ENCODE data around the gene IL25. TPM values are rescaled to one million over a fixed set of nuclear protein-coding genes. Genes with fewer than 3 reads are reported as not detected.

The IL25 gene
- total and polyA plus RNA-seq, 10 of the 15 experiments (the other 5 are each of a cell fraction or from before 2014, with no cell fraction given) = not detected

DNA sequence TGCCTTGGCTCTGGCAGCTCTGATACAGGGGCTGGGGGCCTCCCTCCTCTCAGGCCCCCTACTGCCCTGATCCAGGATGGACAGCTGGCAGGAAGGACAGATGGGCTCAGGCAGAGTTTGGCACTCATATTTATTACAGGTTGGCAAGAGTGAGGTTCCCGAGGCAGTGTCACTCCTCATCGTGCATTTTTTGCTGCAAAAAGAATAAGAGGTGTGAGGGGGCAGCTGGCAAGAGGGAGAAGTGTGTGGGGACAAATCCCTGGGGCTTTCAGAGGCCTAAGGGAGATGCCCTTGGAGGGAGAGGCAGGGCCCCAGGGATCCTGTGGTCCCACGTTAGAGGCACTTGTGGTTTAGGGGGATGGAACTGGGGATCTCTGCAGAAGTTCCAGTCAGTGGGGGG lies 9.3 kb downstream of the IL25 start:
- Histone ChIP-seq H3K79me2 (ENCODE audit: control insufficient read depth, insufficient read depth, low read length) (no peaks in the 10 kb centered on the region), H3K27ac (ENCODE audit: control insufficient read depth, insufficient read depth) (no peak overlapping the region), H4K20me1 (ENCODE audit: control insufficient read depth, insufficient read depth) (no peaks in the 10 kb centered on the region), H3K27me3 (replicated peaks in 1 of 2; ENCODE audit: control insufficient read depth in 2 of 2, insufficient read depth in 2 of 2, low read length in 1 of 2) (no peaks in the 10 kb centered on the region; a peak in 1 of 4 replicates), H2AFZ (ENCODE audit: control insufficient read depth, low read depth, low read length) (no peak overlapping the region), H3K9me3 (replicated peaks; ENCODE audit: control insufficient read depth, insufficient read depth, low read length) (no peaks in the 10 kb centered on the region), H3K36me3 (ENCODE audit: control insufficient read depth in 2 of 2, insufficient read depth in 2 of 2, low read length in 1 of 2) (no peaks in the 10 kb centered on the region), H3K4me2 (ENCODE audit: control insufficient read depth, insufficient read depth) (no peak overlapping the region), H3K9ac (ENCODE audit: control insufficient read depth, insufficient read depth, low read length) (no peak overlapping the region), H3K4me1 (ENCODE audit: control insufficient read depth, insufficient read depth, low read length) (no peaks in the 10 kb centered on the region), H3K4me3 (no peak overlapping the region)
- TF ChIP-seq CEBPB (IDR thresholded peaks at IDR 0.05; ENCODE audit: borderline replicate concordance in 1 of 2, low read depth in 2 of 2, low read length in 2 of 2) (no peak), PAX8 (IDR thresholded peaks at IDR 0.05) (no peak), KDM1A (IDR thresholded peaks at IDR 0.05; ENCODE audit: borderline replicate concordance) (no peak), CHD4 (IDR thresholded peaks at IDR 0.05) (no peak), ZNF622 (IDR thresholded peaks at IDR 0.05) (no peak), SPI1 (IDR thresholded peaks at IDR 0.05; ENCODE audit: borderline replicate concordance, insufficient read depth, low read depth, low read length) (no peak)
- TF ChIP-seq, protein P1, sequence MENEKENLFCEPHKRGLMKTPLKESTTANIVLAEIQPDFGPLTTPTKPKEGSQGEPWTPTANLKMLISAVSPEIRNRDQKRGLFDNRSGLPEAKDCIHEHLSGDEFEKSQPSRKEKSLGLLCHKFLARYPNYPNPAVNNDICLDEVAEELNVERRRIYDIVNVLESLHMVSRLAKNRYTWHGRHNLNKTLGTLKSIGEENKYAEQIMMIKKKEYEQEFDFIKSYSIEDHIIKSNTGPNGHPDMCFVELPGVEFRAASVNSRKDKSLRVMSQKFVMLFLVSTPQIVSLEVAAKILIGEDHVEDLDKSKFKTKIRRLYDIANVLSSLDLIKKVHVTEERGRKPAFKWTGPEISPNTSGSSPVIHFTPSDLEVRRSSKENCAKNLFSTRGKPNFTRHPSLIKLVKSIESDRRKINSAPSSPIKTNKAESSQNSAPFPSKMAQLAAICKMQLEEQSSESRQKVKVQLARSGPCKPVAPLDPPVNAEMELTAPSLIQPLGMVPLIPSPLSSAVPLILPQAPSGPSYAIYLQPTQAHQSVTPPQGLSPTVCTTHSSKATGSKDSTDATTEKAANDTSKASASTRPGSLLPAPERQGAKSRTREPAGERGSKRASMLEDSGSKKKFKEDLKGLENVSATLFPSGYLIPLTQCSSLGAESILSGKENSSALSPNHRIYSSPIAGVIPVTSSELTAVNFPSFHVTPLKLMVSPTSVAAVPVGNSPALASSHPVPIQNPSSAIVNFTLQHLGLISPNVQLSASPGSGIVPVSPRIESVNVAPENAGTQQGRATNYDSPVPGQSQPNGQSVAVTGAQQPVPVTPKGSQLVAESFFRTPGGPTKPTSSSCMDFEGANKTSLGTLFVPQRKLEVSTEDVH (IDR thresholded peaks at IDR 0.05; ENCODE audit: low read depth, partially characterized antibody) = no peak
- intact Hi-C loops (cut with micrococcal nuclease; ENCODE audit: unreplicated experiment) (loop anchor here (2.0 kb wide), 1 partner anchor 261 kb away; no protein-coding TSS in a partner anchor), in situ Hi-C loops (cut with MboI) (loop anchor here (5.0 kb wide), 1 partner anchor 120 kb away; no protein-coding TSS in a partner anchor)
- ATAC-seq (no peak), FAIRE-seq (no peak), DNase-seq (ENCODE audit: low read depth, low spot score) (no peak)
- RAD21 ChIA-PET (ENCODE audit: unreplicated experiment) = no interaction called here
- SMC1A ChIA-PET (ENCODE audit: uncharacterized antibody, unreplicated experiment) = interaction anchor here (1.2 kb wide), 1 partner anchor 262 kb away, joined by 3 read pairs; no protein-coding TSS in a partner anchor
- POLR2A ChIA-PET = no interaction called here
- CTCF ChIA-PET = interaction anchor here (1.2 to 1.5 kb wide), 3 partner anchors 11 to 55 kb away, joined by 3 to 6 read pairs (median 4); no protein-coding TSS in a partner anchor
- no TSS peak for BruUV-seq (replicated peaks)
- WGBS (ENCODE audit: insufficient coverage, insufficient replicate concordance, low lambda C conversion rate, missing lambda C conversion rate) = 0% methylated on average over 3 of the region's 3 CpGs

Measured in GM12878 (cell line).